GM19468 (cell line): ENCODE measurements around the gene NTN3.
"Not testable (repeated sequence)": the region's sequence is repeated elsewhere in the genome, so short reads cannot be mapped to it uniquely, and the experiment has no call there.

ENCODE experiments used
- ATAC-seq: cut with Tn5 transposase; IDR thresholded peaks from one replicate; pipeline ENCODE4 v1.9.1; 2021; ENCODE audit warnings: mild to moderate bottlenecking, moderate library complexity, moderate number of reproducible peaks; ENCODE audit not compliant: unreplicated experiment; ENCODE audit errors: extremely low read depth

The NTN3 gene

DNA sequence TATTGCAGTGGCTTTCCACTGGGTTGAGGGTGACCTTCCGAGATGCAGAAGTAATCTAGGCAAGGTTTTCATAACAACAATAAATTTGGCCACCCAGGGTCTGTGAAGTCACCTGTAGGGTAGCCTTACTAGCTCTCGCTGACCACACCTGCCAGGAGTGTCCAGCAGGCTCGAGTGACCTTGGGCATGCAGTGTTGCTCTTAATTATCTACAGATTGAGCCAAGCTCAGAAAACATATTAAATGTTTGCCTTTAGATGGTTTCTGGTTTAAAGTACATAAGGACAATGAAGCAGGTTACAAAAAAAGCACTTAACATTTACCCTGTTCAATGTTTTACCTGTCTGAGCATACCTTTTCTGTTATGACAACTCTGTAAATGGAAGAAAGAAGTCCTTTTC is 5.6 kb downstream of the NTN3 start:
- ATAC-seq = no peak

DNA sequence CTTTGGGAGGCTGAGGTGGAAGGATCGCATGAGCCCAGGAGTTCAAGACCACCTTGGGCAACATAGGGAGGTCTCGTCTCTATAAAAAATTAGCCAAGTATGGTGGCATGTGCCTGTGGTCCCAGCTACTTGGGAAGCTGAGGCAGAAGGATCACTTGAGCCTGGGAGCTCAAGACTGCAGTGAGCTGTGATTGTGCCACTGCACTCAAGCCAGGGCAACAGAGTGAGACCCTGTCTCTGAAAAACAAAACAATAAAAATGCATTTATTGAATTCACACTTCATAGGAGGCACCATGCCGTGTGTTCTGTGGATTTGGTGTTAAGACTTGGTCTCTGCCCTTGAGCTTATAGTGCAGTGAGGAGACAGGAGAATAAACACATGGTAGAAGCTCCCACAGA is 6.2 kb downstream of the NTN3 start:
- no peak for ATAC-seq

DNA sequence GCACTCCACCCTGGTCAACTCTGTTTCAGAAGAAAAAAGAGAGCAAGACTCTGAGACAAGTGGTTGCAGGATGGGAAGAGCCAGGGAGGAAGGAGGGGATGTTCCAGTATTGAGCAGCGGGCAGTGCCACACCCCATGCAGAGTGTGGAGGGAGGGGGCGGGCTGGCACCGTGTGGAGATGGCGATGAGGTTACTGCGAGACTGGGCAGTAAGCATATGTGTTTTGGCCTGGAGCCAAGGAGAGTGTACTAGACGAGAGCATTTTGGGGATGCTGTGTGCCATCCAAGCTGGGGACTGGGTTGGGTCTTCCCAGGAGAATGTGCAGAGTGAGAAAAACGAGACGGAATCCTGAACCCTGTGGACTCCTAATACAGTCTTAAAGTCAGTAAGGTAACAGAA is 7.2 kb downstream of the NTN3 start:
- ATAC-seq = no peak

DNA sequence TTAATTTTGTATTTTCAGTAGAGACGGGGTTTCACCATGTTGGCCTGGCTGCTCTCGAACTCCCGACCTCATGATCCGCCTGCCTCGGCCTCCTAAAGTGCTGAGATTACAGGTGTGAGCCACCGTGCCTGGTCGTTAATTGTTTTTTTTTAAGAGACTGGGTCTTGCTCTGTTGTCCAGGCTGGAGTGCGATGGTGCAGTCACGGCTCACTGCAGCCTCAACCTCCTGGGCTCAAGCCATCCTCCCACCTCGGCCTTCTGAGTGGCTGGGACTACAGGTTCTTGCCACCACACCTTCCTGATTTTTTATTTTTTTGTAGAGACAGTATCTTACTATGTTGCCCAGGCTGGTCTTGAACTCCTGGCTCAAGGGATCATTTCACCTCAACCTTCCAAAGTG is 8.9 kb downstream of the NTN3 start:
- not testable (repeated sequence) for ATAC-seq

DNA sequence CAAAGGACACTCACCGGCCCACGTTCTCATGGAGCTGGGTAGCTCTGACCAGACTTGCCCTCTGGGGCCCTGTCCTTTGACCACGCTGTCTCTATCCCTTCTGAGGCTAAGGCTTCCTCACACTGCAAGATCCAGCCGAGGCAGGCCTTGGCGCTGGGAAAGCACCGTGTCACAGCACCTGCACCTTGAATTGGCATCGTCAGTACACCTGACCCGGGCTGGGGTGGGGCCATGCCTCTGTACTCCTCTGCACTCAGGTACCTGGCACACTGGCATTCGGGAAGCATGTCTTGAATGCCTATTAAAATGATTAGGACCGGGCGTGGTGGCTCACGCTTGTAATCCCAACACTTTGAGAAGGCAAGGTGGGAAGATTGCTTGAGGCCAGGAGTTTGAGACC is 9.9 kb downstream of the NTN3 start:
- no peak for ATAC-seq

DNA sequence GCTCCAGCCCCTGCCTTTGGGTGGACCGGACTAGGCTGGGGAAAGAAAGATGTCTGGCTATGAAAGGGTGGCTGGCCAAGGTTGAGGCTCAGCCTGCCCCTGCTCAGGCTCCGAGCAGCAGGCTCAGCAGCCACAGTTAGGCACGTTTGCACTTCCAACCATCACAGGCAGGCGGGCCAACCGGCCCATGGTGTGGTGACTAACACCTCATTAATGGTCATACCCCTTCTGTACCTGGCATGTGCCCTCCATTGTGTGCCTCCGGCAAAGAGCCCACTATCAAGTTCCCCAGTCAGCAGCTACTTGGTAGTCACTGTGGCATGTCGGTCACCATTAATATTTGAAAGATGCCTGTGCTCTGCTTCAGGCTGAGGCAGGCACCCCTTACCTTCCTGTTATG is 10.6 kb downstream of the NTN3 start:
- ATAC-seq = no peak

DNA sequence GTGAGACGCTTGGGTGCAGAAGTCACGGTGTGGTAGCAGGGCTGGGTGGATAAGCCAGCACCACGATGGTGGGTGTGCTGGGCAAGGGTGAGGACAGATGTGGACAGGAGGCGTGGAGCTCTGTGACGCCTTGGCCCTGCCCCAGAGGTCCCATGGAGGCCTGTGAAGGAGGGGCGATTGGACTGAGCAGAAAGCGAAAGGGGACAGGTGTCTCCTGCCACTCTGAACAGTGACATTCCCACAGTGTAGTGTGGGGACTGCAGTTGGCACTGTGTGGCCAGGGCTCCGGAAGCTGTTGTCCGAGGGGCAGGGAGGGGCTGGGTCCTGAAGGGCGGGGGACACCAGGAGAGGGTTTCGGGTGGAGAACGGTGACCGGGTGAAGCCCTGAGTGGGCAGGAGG is 11.2 kb downstream of the NTN3 start:
- no peak for ATAC-seq

DNA sequence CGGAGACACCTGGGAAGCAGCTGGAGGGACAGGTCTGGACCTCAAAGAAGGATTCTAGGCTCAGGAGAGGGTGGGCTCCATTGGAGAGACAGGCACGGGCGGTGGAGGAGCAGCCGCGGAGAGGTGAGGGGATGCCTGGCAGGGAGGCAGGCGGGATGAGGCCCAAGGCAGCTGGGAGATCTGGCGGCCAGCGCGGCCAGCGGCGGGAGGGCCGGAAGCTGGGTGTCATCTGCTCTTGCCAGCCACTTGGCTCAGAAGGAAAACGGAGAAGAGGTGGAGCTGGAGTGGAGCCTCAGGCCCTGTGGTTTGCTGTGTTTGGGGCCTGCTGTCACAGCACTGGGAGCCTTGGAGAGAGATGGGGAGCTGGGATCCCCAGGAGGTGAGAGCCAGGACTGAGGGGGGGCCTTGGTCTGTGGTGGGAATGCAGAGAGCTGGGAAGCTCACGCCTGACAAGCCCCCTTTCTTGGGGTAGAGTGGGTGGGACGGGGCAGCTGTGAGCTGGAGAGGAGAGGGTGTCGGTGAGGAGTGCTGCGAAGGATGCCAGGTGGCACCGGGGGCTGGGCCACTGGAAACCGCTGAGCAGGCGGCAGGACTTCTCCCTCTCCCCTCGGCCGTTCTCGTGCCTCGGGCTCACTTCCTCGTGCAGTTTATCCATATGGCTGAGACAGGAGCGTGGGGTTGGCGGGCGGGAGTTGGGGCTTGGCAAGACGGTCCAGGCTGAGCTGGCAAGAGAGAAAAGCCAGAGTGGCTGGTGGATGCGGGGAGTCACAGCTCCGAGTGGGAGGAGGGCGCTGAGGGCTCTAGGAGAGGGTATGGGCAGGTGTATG is 11.8 kb downstream of the NTN3 start:
- no peak for ATAC-seq

DNA sequence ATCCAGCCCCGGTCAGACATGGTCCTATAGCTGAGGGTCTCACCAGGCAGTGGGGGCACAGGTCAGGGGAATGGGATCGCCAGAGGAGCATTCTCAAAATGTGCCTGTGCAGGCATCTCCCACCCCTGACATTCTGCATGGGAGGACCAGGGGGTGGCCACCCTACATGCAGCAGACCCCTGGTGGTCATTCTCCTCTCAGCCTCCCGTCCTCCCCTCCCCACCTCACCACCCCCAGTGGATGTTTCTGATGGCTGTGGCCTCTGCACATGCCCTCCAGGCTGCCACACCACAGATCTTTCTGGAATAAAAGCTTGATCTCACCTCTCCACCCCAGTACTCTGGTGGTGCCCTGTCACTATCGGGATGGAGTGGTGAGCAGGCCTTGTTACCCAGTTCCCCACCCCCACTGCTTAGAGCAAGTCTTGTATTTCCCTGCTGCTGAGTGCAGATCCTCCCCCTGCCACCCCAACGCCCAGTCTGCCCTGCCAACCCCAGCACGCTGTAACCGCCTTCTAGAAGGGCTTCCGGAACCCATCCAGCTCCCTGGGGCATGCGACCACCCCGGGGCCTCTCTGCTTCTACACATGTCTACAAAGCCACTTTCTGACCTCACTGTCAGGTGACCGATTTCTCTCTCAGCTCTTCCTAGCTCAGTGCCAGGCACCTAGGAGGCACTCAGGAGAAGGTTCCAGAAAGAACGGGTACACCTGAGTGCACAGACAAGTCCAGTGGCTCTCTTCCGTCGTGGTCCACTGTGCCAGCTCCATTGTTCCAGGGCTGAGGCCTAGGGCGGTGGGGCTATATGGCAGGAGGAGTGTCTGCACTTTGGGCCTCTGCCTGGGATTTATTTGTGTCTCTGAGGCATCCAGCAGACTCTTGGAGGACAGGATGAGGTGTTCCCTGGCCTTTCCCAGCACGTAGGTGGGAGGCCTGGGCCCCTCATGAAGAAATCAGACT is 13.1 kb downstream of the NTN3 start:
- no peak for ATAC-seq

DNA sequence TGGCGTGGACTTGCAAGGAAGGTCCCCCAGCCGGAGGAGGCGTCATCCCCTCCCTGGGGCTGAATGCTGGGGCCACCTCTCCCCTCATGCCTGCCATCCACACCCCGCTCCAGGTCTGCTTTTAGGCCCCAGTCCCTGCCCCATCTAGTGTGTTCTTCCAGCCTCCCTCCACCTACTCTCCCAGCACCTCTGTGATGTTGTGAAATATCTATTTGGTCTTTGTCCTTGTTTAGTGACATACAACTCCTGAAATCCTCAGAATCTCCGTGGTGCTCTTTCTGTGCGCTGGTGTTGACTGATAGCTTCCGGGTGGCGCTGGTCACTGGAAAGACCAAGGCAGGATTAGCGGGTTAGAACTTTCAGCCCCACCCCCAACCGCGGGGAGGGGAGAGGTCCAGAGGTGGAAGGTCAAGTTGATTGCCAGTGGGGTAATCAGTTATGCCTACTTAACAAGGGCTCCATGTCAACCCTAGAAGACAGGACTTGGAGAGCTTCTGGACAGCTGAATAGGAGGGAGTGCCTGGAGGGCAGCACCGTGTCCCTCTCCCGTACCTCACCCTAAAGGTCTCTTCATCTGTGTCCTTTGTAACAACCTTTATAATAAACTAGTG is 13.9 kb downstream of the NTN3 start:
- no peak for ATAC-seq

DNA sequence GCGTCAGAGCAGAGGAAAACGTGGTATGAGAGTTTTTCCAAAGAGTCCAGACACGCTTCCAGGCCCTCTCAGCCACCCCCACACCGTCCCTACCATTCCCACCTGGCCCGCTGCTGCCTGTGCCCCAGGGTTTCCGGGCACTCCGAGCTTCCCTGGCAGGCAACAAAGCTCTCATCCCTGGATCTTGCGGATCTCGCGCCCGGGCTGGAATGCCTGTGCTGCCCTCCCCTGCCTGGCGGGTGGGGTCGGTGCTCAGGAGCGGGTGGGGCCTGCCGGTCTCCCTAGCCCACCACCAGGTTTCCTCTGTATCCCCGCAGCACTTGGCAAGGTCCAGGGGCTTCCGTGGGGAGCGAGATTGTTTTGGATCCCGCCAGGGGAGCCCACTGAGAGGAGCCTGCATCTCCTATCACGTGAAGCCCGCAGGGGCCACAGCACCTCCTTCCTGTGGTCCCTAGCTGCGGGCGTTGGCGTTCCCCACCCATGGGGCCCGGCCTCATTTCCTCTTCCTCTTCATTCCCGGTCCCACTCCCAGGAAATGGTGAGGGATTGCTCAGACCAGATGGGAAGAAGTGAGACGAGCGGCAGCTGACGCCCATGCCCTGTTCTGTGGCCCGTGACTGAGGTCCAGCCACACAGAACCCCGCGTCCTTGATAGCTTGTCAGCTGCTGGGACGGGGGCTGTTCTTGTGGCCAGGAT is 14.9 kb downstream of the NTN3 start:
- no peak for ATAC-seq

DNA sequence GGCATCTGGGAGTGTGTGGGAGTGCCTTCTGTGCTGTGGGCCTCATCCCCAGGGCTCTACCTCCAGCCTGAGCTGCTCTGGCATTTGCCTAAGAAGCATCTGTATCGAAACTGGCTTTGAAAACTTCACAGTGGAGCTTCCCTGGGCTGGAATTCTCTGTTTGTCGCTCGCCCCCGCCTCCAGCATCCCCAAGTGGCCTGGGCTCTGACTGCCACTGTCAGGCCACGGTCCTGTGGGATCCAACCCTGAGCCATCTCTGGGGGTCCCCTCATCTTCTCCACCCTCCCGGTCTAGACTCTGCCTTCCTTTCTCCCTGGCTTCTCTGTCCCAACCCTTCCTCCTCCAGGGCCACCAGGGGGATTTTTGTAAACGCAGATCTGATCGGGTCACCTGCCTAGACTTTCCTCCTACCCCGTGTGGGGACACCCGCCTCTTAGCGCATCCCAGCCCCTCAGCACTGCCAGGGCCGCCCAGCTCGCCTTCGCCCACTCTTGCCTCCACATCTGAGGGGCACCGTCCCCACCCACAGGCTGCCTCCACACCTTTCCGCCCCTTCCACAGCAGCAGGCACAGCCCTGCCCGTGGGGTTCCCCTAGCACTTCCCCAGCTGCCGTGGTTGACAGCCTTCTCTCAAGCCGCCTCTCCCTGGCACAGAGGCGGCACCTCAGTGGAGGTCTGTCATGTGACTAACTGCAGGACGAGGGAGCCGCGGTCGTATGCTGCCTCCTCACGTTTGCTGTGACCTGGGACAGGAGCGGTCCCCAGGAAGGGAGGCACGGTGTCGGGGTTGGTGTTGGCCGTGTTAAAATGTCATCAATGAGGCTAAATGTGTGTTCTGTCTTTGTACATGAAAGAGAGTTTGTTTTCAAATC is 15.8 kb downstream of the NTN3 start:
- peak; percentile 65 for ATAC-seq

DNA sequence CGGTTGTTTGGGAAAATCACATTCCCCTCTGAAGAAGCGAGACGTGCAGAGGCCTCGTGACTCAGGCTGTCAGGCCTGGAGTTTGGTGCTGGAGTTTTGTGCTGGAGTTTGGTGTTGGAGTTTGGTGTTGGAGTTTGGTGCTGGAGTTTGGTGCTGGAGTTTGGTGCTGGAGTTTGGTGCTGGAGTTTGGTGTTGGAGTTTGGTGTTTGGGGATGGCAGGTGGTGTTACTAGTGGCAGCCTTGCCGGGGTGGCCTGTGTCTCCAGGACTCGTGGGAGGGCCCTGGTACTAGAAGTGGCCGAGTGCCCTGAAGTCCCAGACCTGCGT is 16.4 kb downstream of the NTN3 start:
- no peak for ATAC-seq

DNA sequence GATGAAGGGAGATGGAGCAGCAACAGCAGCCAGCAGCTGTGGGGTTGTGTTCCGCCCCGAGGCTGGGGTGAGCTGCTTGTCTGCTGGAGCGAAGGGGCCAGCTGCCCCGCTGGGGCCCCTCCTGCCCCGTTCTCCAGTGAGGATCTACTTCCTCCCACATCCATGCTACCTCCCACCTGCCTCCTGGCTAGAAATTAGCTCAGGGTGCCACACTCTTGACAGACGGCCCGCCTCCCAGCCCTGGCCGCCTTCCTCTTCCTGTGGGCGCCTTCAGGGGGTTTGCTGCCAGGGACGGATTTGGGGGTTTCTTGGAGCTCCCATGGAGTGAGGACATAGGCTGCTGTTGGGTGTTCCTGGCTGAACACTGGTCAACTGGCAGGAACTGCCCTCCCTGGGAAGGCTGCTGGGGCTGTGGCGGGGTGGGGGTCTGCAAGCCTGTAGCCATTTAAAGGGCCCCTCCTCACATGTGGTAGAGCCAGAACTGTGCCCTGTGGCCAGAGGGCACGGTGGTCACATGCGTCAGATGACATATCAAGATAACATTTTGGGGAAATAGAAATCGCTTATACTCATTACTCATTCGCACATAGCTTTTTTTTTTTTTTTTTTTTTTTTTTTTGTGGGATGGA is 16.9 kb downstream of the NTN3 start:
- ATAC-seq = no peak

DNA sequence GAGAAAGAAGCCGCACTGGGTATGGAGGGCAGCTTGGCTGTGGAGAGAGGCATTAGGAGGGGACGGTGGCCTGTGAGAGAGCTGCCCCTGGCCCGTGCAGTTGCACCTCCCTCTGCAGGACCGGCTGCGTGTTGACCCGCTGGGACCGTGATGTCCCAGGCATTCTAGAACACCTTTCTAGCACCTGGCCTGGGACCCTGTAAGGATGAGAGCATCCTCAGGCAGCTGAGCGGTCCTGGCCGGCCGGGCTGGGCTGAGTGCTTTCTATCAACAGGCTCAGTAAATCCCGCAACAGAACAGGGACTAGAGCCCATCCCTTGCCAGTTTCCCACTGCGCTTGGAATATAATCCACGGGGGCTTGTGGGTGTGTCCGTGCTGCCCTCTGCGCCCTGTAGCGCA is 18.5 kb downstream of the NTN3 start:
- no peak for ATAC-seq

DNA sequence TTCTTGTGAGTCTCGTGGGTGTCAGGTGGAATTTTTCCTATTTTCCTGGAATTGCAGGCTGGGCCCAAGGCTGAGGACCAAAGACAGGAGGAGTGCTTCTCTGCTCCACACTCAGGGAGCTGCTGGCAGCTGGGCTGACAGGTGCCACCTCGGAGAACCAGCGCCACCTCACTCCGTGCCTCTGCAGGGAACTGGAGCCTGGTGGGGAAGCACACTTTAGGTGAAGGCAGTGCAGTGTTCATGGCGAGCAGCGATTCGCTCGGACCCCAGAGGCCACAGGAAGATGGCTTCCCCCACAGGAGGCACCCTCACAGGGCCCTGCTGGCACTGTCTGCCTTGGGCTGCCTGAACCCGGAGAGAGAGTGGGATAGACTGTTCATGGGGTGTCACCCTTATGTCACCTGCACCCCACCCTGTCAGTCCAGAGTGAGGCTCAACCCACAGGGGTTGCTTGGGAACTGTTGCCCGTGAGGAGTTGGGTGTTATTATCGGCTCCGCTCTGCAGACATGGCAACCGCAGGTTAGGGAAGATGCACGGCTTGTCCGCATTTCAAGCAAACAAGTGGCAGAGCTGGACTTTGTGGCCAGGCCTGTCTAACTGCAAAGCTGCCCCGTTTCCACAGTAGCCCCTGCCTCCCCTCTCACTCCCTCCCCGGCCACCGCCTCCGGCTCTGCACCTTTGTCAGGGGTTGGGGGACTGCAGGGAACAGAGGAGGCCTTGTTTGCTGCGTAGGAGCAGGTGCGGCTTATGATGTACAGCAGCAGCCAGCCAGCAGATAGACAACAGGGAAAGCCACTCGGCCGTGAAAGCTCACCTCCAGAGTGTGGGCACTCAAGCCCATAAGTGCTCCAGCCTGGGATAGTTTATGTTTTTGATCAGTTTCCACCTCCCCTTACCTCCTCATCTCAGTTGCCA is 19.4 kb downstream of the NTN3 start:
- no peak for ATAC-seq

DNA sequence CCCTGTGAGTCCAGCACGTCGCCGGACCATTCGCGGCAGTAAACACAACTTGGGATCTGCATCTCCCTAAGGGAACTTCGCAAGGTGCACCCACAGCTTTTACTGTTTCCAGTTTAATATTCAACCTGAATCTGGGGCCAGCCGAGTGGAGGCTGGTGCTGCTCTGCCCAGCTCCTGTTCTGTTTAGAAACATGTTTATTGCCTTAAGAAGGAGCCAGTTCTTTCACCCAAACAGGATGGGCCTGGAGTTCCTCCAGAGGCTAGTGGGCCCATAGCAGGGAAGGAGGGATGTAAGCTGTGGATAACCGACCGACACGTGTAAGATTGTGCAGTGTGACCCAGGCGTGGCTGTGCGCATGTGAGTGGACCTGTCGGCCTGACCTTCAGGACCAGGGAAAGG is 21.2 kb downstream of the NTN3 start:
- ATAC-seq = no peak

DNA sequence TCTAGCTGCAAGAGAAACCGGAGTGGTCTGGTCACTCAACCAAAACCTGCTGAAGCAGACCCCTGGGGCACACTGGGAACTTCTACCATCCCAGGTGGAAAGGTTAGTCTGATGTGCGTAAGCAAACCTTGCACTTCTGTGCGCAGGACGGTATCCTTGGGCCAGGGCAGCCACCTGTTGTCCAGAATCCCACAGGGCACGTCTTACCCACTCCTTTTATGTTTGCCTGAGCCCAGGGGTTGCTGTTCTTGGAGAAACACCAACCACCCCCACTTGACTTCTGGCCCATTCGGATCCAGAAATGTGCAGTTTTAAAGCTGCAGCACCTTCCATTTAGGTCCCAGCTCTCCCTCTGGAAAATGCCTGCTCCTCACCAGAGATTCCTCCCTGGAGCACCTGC is 22.5 kb downstream of the NTN3 start:
- ATAC-seq = no peak
